GM21786 (cell line): ENCODE data around the gene CHSY3.
"Not testable (repeated sequence)": the region's sequence is repeated elsewhere in the genome, so short reads cannot be mapped to it uniquely, and the experiment has no call there.

Experiments
- ATAC-seq: cut with Tn5 transposase; IDR thresholded peaks from one replicate; pipeline ENCODE4 v1.9.1; 2021; ENCODE audit not compliant: unreplicated experiment

Gene CHSY3

DNA sequence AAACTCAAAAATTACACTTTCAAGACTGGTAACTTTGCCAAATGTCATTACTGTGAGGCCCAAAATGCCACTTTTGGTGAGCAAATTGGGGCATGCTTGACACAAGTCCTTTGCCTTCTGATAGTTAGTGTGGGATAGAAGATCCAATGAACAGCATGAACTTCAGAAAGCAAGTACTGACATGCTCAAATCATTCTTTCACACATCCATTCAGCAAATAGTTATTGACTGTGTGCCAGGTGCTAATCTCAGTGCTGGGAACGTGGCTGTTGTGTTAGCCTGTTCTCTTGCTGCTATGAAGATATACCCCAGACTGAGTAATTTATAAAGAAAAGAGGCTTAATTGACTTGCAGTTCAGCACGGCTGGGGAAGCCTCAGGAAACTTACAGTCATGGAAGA lies 247.0 kb downstream of the CHSY3 start:
- ATAC-seq = no peak

DNA sequence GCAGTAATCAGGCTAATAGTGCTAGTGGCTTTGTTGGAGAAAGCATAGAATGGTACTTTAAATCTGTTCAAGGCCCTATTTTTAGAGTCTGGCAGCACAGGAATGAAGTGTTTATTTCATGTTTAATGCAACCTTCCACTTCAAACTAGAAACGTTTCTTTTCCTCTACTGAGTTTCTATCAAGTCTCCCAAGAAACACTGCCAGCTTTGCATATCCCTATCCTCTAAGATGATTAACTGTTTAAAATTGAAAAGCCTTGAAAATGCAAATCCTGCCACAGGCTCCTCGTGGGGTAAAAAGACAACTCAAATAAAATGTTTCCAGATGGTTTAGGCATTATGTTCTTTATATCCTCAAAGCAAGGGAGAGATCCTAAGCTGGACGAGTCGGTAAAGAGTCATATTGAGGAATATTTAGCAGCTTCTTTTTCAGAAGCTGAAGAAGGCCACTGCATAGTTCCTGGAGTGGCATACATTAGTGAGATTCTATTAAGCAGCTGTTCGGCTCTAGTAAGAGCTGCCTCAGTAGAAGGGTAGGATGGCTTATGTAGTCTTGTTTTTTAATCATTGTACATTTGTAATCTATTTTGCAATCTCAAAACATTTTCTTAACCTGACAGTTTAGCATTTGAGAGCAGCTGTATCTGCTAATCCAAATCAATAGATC lies 251.2 kb downstream of the CHSY3 start:
- ATAC-seq = no peak

DNA sequence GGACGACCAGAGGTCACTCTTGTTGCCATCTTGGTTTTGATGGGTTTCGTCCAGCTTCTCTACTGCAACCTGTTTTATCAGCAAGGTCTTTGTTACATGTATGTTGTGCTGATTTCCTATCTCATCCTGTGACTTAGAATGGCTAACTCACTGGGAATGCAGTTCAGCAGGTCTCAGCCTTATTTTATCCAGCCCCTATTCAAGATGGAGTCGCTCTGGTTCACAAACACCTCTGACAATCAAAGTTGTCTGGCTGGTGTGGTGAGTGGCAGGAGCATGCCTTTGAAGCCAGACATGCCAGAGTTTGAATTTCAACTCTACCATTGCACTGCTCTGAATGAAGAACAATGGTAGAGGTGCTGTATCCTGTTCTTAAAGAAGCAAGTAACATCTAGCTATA lies 253.8 kb downstream of the CHSY3 start:
- no peak for ATAC-seq

DNA sequence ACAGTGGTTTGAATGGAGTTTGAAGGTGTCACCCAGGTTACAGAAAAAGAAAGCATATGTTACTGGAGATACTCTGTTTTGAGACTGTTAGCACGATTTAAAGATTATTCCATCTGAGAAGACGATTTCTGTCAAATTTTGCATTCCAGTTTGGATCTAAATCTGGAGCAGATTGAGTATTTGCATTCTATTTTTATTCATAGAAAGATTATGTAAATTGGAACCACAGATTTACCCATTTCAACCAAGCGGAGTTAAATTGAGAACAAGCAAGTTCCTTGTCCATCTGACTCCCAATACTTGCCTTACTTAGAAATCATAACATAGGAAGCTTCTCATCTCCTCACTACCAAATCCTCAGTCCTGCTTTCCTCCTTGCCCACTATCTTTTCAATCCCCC lies 255.7 kb downstream of the CHSY3 start:
- ATAC-seq = no peak

DNA sequence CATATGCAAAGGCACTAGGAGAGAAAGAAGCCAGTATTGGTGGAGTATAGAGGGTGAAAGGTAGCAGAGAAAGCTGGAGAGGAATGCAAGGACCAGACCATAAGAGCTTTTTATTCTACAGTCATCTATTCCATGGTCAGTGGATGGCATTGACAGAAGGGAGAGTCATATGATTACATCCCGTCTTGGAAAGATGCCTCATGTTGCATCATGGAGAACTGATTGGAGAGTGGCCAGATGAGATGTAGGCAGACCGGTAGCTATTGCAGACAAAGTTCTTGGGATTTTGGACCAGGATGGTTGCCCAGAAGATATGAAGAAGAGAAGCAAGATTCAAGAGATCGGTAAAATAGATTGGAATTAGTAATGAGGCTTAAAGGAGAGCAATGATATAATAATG lies 260.7 kb downstream of the CHSY3 start:
- ATAC-seq = no peak

DNA sequence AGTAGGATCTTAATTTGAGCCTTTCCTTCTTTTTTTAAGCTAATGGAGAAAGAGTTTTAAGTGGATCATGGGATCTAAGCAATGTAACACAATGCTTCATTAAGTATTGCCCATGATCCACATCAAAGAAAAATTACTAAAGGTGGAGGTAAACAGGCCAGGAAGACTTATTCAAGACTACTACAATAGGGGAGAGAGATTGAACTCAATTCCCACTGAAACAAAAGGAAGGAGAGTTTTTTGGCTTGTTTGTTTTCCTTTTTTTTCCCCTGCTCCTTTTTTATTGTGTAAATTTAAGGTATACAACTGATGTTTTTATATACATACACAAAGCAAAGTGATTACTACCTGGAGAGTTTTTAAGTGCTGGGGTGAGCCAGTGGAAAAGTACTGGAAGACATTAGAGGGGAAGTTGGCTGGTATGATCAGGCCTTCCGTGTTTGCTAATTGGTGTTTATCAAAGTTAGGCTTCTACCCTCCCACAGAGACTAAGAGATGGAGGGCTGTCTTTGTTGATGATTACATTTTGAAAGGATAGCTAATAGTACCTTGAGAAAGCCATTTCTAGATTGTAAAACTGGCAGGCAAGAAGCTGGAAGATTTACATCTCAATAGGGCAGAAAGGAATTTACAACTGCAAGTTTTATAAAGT lies 262.7 kb downstream of the CHSY3 start:
- ATAC-seq = no peak

DNA sequence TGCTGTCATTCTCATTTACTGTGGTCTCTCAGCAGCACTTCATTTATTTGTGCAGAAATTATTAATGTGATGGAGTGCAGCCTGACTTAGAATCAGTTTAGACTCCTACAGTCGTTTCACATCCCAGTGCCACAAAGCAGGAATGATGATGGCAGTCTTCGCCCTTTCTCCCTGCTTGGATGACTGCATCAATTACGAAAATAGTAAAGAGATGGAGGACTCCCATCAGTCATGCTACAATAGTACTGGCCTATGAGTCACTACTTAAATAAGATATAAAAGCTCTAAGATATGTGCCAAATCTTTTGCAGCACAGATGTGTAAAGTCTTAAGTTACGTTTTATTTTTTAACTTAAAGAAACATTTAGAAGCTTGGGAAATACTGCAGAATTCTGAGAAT lies 263.9 kb downstream of the CHSY3 start:
- no peak for ATAC-seq

DNA sequence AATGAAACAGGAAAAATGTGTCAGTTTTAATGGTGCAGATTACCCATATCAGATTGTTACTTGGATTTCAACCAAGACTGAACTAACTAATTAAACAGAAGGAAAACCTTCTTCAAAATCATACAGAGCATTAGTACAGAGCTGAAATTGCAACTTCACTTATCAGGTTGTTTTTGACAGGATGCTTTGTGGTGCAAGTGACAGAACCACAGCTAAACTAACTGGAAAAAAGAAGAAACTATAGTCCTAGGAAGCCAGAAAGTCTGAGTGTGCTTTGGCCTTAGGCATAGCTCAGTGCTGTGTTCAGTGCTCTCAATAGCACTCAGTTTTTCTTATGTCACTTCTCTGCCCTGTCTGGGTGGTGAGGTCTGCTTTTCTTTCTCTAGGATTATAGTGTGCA lies 267.4 kb downstream of the CHSY3 start:
- ATAC-seq = no peak

DNA sequence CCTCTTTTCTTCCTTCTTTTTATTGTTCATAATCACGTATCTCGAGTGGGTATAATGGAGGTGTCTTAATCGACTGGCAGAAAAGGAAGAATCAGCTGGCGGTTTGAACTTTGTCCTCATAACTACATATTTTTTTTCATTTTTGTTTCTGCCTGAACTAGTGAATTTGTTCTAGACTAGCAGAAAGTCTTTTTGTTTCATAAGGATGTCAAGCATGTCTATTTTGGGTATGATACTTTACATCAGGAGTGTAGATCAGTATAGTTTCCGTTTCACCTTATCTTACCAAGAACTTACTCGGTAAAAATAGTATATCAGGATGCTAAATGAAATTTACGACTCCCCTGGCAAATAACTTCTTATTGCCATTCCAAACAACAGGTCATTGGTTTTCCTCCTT lies 278.9 kb downstream of the CHSY3 start:
- no peak for ATAC-seq

DNA sequence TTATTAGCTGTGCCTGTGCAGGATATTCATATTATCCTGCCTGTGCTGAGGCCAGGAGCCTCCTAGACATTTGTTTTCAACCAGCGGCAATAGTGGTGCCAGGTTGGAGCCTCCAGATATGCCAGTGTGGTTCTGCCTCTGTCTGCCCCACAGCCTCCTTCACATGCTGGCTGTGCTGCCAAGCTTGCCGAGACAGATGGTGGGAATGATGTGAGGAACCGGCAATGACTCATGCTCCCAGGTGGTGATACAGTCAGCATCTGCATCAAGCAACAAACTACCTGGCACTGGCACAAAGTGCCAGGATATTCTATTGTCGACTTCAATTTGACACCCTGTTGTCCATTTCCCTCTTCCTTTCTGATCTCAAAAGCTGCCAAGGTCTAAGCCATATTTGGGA lies 285.7 kb downstream of the CHSY3 start:
- no peak for ATAC-seq

DNA sequence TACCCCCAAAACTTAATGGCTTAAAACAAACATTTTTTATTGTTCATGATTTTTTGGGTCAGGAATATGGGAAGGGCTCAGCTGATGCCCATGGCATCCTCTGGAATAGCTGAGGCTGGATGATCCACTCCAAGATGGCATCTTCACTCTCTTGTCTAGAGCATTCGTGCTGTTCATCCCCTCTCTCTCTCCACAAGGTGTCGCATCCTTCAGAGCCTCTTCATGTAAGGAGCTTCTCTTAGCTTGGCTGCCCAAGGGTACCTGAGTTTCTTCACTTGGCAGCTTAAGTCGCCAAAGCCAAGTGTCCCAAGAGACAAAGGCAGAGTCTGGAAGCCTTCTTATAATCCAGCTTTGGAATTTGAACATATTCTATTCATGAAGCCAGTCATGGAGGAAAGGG lies 294.7 kb downstream of the CHSY3 start:
- peak; percentile 70 for ATAC-seq

DNA sequence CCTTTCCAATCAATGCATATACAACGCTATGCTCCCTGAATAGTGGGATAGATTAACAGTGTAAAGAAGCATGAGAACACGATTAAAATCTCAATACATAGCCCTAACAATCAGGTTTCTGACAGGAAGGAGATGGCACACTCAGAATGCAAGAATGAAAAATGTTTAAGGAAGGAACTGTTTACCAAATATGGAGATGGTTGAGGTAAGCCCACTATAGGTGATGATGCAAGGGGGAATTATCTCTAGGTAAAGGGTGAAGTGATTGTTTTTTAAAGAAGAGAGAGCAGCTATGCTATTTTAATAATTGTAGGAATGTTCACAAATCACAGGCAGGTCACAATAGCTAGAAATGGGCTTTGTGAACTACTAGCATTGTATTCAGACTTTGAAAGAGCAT lies 302.4 kb downstream of the CHSY3 start:
- no peak for ATAC-seq

DNA sequence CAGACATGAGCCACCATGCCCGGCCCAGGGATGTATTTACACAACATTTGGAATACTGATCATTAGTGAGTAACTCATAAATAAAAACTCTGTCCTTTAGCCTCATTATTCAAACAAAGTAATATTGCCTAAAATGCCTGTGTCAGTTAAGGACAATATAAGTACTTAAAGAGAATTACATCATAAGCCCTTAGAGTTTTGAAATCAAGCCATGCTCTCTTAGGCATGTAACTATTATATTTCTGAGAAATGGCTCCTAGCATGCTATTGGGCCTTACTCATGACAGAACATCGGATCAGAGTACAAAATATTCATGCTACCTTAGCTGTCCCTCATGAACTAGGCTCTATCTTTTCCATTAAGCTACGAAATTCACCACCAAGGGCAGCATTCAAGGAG lies 309.3 kb downstream of the CHSY3 start:
- no peak for ATAC-seq

DNA sequence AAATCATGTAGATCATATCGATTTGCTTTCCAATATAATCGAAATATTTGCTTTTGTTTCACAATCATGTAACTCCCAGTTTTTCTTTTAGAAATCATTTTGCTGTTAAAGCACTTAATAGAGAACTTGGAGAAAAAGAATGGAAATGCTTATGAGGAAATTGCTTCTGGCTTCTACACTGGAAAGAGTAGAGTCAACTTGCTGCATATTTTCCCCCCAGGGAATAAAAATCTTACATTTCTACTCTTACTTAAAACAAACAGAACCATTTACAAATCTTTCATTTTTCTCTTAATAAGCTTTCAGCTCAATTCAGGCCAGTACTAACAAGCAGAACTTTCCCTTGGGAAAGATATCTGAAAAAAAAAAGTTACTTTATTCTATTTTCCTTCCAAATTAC lies 312.0 kb downstream of the CHSY3 start:
- no peak for ATAC-seq

DNA sequence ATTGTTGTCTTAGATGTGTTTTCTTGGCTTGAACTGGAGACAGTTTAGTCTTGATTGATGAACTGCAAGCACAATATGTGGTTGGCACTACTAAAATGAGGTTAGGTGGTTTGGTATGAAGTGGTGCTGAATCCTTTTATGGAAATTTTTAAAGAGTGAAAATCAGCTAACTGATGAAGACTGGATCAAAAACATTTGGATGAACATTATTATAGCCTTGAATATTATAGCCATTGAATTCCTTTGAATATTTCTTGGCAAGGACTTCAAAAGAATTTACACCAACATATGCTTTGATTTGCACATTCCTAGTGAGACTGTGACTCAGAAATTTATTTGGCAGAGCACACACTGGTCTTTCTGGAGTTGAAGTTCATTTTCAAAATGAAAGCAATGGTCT lies 318.3 kb downstream of the CHSY3 start:
- ATAC-seq = no peak

DNA sequence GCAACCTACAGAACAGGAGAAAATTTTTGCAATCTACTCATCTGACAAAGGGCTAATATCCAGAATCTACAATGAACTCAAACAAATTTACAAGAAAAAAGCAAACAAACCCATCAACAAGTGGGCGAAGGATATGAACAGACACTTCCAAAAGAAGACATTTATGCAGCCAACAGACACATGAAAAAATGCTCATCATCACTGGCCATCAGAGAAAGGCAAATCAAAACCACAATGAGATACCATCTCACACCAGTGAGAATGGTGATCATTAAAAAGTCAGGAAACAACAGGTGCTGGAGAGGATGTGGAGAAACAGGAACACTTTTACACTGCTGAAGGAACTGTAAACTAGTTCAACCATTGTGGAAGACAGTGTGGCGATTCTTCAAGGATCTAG lies 322.3 kb downstream of the CHSY3 start:
- not testable (repeated sequence) for ATAC-seq

DNA sequence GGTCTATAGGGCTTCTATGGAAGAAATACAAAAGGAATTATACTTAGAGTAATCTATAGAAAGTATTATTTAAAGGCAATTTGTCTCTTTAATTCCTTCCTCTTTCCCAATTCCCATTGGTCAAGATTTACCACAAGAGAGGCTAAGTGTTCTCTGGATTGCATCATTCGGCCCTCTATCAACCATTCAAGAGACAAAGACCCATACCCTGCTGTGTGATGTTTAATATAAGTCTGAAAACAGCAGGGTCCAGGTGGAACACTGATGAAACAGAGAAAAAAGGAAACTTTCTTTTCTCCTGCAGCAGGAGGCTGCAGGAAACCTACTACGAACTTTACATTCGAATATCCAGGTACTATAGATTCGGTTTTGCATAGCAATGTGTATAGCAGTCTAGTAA lies 323.4 kb downstream of the CHSY3 start:
- no peak for ATAC-seq

DNA sequence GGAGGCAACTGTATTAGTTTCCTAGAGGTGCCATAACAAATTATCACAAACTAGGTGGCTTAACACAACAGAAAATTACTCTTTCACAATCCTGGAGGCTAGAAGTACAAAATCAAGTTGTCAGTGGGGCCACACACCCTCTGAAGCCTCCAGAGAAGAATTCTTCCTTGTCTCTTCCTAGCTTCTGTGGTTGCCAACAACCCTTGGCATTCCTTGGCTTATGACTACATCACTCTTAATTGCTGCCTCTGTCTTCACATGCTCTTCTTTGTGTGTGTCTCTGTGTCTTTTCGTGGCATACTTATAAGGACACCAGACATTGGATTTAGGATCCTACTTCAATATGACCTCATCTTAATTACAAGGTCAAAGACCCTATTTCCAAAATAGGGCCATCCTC lies 327.5 kb downstream of the CHSY3 start:
- ATAC-seq = no peak

DNA sequence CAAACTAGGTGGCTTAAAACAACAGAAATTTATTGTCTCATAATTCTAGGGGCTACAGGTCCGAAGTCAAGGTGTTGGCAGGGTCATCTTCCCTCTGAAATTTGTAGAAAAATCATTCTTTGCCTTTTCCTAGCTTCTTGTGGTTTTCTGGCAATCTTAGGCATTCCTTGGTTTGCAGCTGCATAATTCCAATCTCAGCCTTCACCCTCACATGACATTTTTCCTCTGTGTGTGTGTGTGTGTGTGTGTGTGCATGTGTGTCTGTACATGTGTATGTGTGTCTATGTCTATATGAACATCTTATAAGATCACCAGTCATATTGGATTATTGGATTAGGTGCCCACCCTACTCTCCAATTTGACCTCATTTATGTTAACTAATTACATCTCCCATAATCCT lies 330.6 kb downstream of the CHSY3 start:
- ATAC-seq = no peak
